T-cell (primary cell): ENCODE results near the gene ALKBH3. TPM values are rescaled to one million over a fixed set of nuclear protein-coding genes. Genes with fewer than 3 reads are reported as not detected.

ENCODE experiments used
- ATAC-seq, 4 experiments: fragments of 200-7000 bp in 3 of 4; fragments of 150-1000 bp in 1 of 4; cut with Tn5 transposase; replicated peaks in 1 of 4; 1 replicate in 3 of 4; 2 replicates in 1 of 4; pipeline ENCODE4 v1.10.0; 2021; ENCODE audit warnings: moderate library complexity in 3 of 4, mild to moderate bottlenecking in 2 of 4, moderate number of reproducible peaks in 1 of 4
- CTCF ChIA-PET, 2 donors: fragments of 300-600 bp; sonication (Branson Sonifier 250); formaldehyde crosslinking; loops; one replicate each; lab custom pipeline; 2022; ENCODE audit warnings: antibody characterized with exemption in 2 of 2; lab: Charles Lee
- POLR2A ChIA-PET, 2 donors: fragments of 300-600 bp; sonication (Branson Sonifier 250); formaldehyde crosslinking; loops; one replicate each; lab custom pipeline; 2022; ENCODE audit warnings: antibody characterized with exemption in 2 of 2; lab: Charles Lee
- DNase-seq, 35 experiments: peaks; one replicate each; pipeline versions ENCODE4 v3.0.0 to v3.0.0-alpha.2; 2013 to 2023
- H3K27ac ChIP-seq: one replicate; pipeline ENCODE4 v1.5.1; 2013; ENCODE audit warnings: low read length
- H3K27me3 ChIP-seq, 2 experiments: replicated peaks in 1 of 2; 1 replicate in 1 of 2; 2 replicates in 1 of 2; pipeline versions ENCODE4 v1.6.1 to v1.7.0; 2013; ENCODE audit warnings: low read length in 1 of 2, mixed read lengths in 1 of 2; ENCODE audit not compliant: control insufficient read depth in 2 of 2, insufficient read depth in 2 of 2; ENCODE audit errors: extremely low read depth in 1 of 2
- H3K36me3 ChIP-seq, 2 donors: 1 replicate in 1 of 2; 2 replicates in 1 of 2; pipeline versions ENCODE4 v1.6.1 to v1.7.0; 2013; ENCODE audit warnings: low read length in 1 of 2; ENCODE audit not compliant: control insufficient read depth in 2 of 2, insufficient read depth in 1 of 2; ENCODE audit errors: extremely low read depth in 1 of 2
- H3K4me1 ChIP-seq, 2 experiments: 1 replicate in 1 of 2; 2 replicates in 1 of 2; pipeline versions ENCODE4 v1.6.1 to v1.7.0; 2013; ENCODE audit warnings: low read length in 2 of 2, mixed read lengths in 1 of 2; ENCODE audit not compliant: insufficient read depth in 2 of 2, control insufficient read depth in 1 of 2; ENCODE audit errors: extremely low read depth in 1 of 2
- H3K4me3 ChIP-seq, 2 donors: 1 replicate in 1 of 2; 2 replicates in 1 of 2; pipeline versions ENCODE4 v1.5.1 to v1.7.0; 2013; ENCODE audit warnings: mild to moderate bottlenecking in 2 of 2, low read length in 1 of 2, moderate library complexity in 1 of 2; ENCODE audit not compliant: control insufficient read depth in 1 of 2; ENCODE audit errors: extremely low read depth in 1 of 2
- H3K9me3 ChIP-seq: 2 replicates; pipeline ENCODE4 v1.7.0; 2013
- H3K27ac Mint-ChIP-seq, 2 donors: one replicate each; pipeline ENCODE4 v1.8.0; 2020 to 2021; ENCODE audit warnings: mild to moderate bottlenecking in 2 of 2, mixed read lengths in 2 of 2
- H3K27me3 Mint-ChIP-seq, 2 donors: one replicate each; pipeline ENCODE4 v1.8.0; 2021 to 2022; ENCODE audit warnings: mixed read lengths in 2 of 2
- H3K36me3 Mint-ChIP-seq: one replicate; pipeline ENCODE4 v1.8.0; 2021; ENCODE audit warnings: mixed read lengths
- H3K4me1 Mint-ChIP-seq, 3 donors: one replicate each; pipeline ENCODE4 v1.8.0; 2020 to 2022; ENCODE audit warnings: mixed read lengths in 3 of 3, mild to moderate bottlenecking in 1 of 3
- H3K4me3 Mint-ChIP-seq, 3 donors: one replicate each; pipeline ENCODE4 v1.8.0; 2020 to 2022; ENCODE audit warnings: mild to moderate bottlenecking in 3 of 3, mixed read lengths in 3 of 3, moderate library complexity in 3 of 3
- H3K9me3 Mint-ChIP-seq, 3 donors: one replicate each; pipeline ENCODE4 v1.8.0; 2020 to 2022; ENCODE audit warnings: mixed read lengths in 3 of 3
- WGBS: methylation state at CpG from one replicate; pipeline ENCODE4 v1.1.5; 2013; ENCODE audit warnings: missing lambda C conversion rate; ENCODE audit not compliant: insufficient coverage; 5-methylcytosine and 5-hydroxymethylcytosine counted together
- total RNA-seq, 35 experiments: library from RNA in 6 of 35; stranded (reverse) in 6 of 35; fragments of 120-200 nt in 1 of 35; gene quantifications; one replicate each; pipeline versions ENCODE4 v1.2.1 to v1.2.4 and lab custom pipeline; 2013 to 2026

ALKBH3 gene
- total RNA-seq, 5 donors from 2014 or later (not counting 1 experiment from before 2014, with no cell fraction given), result 21.6 to 36.9 (median 34.1) TPM

DNA sequence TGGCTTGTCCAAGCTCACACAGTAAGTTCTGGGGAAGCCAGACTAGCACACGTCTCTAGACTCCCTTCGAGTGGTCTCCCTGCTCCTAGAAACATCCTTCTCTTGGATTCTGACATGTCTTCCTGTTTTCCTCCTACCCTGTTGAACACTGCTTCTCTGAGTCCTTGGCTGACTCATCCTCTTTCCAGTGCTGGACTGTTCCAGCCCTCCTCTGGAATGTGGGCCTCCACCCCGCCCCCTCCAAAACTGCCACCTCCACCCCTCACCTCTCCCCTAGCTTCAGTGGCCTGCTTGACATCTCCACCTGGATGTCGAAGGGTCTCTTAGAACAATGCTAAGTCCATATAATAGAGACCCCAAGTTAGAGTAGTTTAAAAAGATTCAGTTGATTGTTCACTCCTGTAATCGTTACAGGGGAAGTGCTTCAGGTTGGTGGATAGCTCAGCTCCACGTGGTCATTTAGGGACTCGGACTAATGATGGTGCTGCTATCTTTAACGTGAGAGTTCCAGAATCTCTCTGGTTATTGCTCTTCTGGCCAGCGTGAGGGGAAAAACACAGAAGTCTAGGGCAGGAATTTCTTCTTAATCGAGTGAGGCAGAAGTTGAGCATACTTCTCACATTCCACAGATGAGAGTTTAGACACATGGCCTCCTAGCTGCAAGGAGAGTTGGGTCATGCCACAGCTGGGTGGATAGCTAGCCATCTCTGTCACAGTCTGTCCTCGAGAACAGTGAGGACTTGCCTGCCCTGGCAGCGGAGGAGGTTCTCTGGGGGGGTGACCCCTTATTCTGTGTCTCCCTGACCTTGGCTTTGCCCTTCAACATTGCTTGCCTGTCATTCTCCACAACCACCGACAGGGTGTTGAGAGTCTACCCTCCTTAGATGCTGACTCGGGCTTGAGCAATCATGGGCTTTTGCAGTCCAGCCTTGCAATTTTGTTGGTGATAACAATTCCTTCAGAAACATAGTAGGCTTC, 57.1 kb downstream of the ALKBH3 start:
- H3K4me3 ChIP-seq, result no peak overlapping the region
- no peak overlapping the region for H3K27ac ChIP-seq
- 63% methylated on average over 6 of the region's 14 CpGs for WGBS
- Mint-ChIP-seq H3K4me1 (peaks cover 4 to 6% (median 4%) of the 10 kb centered on the region in 3 donors), H3K9me3 (no peaks in the 10 kb centered on the region), H3K4me3 (no peak overlapping the region), H3K36me3 (peaks cover 3% of the 10 kb centered on the region), H3K27me3 (peaks cover 17 to 44% of the 10 kb centered on the region in 2 donors), H3K27ac (no peak overlapping the region)
- H3K4me1 ChIP-seq, result peaks cover 0 to 4% of the 10 kb centered on the region in 2 experiments
- ATAC-seq, result no peak
- CTCF ChIA-PET, result no interaction called here
- no peaks in the 10 kb centered on the region for H3K9me3 ChIP-seq
- peaks cover 2 to 57% of the 10 kb centered on the region in 2 experiments for H3K27me3 ChIP-seq
- H3K36me3 ChIP-seq, result no peaks in the 10 kb centered on the region
- POLR2A ChIA-PET, result no interaction called here
- DNase-seq, result no peak

DNA sequence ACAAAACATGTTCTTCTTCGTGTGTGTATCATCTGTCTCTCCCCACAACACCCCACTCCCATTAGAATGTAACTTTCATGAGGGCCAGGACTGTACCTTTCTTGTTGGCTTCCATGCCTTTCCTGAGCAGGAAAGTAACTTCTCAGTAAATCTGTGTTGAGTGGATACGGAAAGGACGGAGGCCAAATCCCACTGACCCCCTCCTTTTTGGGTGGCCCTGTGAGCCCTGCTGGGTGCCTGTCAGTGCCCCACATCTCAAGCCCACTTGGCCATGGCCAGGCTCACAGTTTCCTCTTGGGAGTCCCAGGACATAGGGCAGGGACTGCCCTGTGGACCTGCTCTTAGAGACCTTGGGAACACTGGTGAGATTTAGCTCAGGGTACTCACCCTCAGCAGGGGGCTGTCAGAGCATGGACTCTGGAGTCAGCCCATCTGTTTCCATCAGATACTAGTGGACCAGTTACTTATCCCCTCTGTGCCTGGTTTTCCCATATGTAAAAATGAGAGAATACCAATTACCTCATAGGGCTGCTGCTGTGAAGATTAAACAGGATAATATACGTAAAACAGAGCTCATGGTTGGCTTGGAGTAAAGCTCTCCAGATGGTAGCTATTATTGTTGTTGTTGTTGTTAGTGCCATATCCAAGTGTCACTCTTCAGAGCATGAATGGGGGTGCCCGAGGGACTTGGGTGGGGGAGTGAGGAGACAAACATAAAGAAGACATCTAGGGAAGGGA, 60.8 kb downstream of the ALKBH3 start:
- peaks cover 29 to 64% of the 10 kb centered on the region in 2 donors for H3K27me3 Mint-ChIP-seq
- peak overlapping the region in 1 of 2 donors; percentile 42 for H3K4me3 ChIP-seq
- peaks cover 3% of the 10 kb centered on the region for H3K36me3 Mint-ChIP-seq
- ChIA-PET CTCF (interaction anchor here in 1 of 2 donors (0.8 kb wide), 1 partner anchor 296 kb away, joined by 7 read pairs; no protein-coding TSS in a partner anchor), POLR2A (no interaction called here)
- H3K27ac Mint-ChIP-seq, result no peak overlapping the region
- 20% methylated on average over 1 of the region's 5 CpGs for WGBS
- H3K4me1 Mint-ChIP-seq, result peaks cover 18 to 20% (median 20%) of the 10 kb centered on the region in 3 donors
- no peaks in the 10 kb centered on the region for H3K36me3 ChIP-seq
- DNase-seq, result no peak
- peaks cover 6 to 68% of the 10 kb centered on the region in 2 experiments for H3K27me3 ChIP-seq
- no peaks in the 10 kb centered on the region for H3K9me3 ChIP-seq
- peak overlapping the region; percentile 78 to 85 (median 81) for H3K4me3 Mint-ChIP-seq
- H3K9me3 Mint-ChIP-seq, result no peaks in the 10 kb centered on the region
- ATAC-seq, result no peak
- H3K4me1 ChIP-seq, result peaks cover 4 to 27% of the 10 kb centered on the region in 2 experiments
- no peak overlapping the region for H3K27ac ChIP-seq

GRCh38 chr11:43942662-43943371, 62.2 kb downstream of the ALKBH3 start:
- POLR2A ChIA-PET, result no interaction called here
- Histone ChIP-seq H3K4me1 (peaks cover 4 to 27% of the 10 kb centered on the region in 2 experiments), H3K9me3 (no peaks in the 10 kb centered on the region), H3K27ac (no peak overlapping the region), H3K36me3 (no peaks in the 10 kb centered on the region), H3K27me3 (peaks cover 6 to 67% of the 10 kb centered on the region in 2 experiments), H3K4me3 (peak overlapping the region in 1 of 2 donors; percentile 78)
- H3K36me3 Mint-ChIP-seq, result peaks cover 3% of the 10 kb centered on the region
- ATAC-seq (peak in 2 of 4 experiments; percentile 13), DNase-seq (no peak)
- H3K4me1 Mint-ChIP-seq, result peaks cover 18 to 20% (median 20%) of the 10 kb centered on the region in 3 donors
- peaks cover 37 to 70% of the 10 kb centered on the region in 2 donors for H3K27me3 Mint-ChIP-seq
- CTCF ChIA-PET, result no interaction called here
- WGBS, result under 1% methylated on average over 79 of the region's 94 CpGs
- peak overlapping the region; percentile 46 to 81 (median 59) for H3K4me3 Mint-ChIP-seq
- H3K27ac Mint-ChIP-seq, result no peak overlapping the region
- no peaks in the 10 kb centered on the region for H3K9me3 Mint-ChIP-seq

DNA sequence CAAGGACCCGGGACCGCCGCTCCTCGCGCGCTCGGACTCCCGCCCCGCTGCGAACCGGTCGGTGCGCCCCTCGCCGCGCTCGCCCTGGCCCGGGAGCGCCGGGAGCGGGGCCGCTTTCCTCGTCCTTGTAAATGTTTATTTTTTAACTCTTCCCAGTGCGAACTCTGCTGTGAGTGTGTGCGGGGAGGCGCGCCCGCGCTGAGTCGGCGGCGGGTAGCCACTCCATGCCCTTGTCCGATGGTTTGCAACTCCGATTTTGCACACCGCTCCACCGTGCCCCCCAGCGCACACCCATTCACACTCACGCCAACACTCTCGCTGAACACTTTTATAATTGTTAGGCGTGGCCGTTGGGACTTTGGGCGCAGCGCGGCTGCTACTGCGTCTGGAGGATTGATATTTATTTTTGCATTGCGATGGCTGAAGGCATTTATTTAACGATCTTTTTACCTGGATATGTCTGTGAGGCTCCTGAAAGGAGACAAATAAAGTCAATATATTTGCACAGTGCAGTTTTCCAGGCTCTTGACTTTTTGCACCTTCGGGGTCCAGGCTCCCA, 62.8 kb downstream of the ALKBH3 start:
- H3K27me3 ChIP-seq, result peaks cover 6 to 69% of the 10 kb centered on the region in 2 experiments
- CTCF ChIA-PET, result no interaction called here
- Mint-ChIP-seq H3K36me3 (peaks cover 3% of the 10 kb centered on the region), H3K27me3 (peaks cover 37 to 66% of the 10 kb centered on the region in 2 donors), H3K9me3 (no peaks in the 10 kb centered on the region), H3K4me3 (peak overlapping the region; percentile 81 to 84 (median 82)), H3K27ac (peak overlapping the region in 1 of 2 donors; percentile 20), H3K4me1 (peaks cover 18 to 20% (median 20%) of the 10 kb centered on the region in 3 donors)
- H3K27ac ChIP-seq, result no peak overlapping the region
- H3K4me1 ChIP-seq, result peaks cover 4 to 27% of the 10 kb centered on the region in 2 experiments
- H3K36me3 ChIP-seq, result no peaks in the 10 kb centered on the region
- POLR2A ChIA-PET, result no interaction called here
- peak overlapping the region in 1 of 2 donors; percentile 78 for H3K4me3 ChIP-seq
- no peaks in the 10 kb centered on the region for H3K9me3 ChIP-seq
- ATAC-seq (no peak), DNase-seq (no peak)
- 1% methylated on average over 41 of the region's 48 CpGs for WGBS

- peaks cover 3% of the 10 kb centered on the region for H3K36me3 Mint-ChIP-seq
- no peak overlapping the region for H3K27ac ChIP-seq
- peaks cover 6 to 76% of the 10 kb centered on the region in 2 experiments for H3K27me3 ChIP-seq
- CTCF ChIA-PET, result no interaction called here
- peaks cover 4 to 27% of the 10 kb centered on the region in 2 experiments for H3K4me1 ChIP-seq
- 4% methylated on average over 40 of the region's 54 CpGs for WGBS
- H3K27me3 Mint-ChIP-seq, result peaks cover 43 to 71% of the 10 kb centered on the region in 2 donors
- DNase-seq (no peak), ATAC-seq (no peak)
- H3K4me1 Mint-ChIP-seq, result peaks cover 18 to 20% (median 20%) of the 10 kb centered on the region in 3 donors
- POLR2A ChIA-PET, result no interaction called here
- peak overlapping the region in 1 of 2 donors; percentile 6 for H3K4me3 ChIP-seq
- H3K27ac Mint-ChIP-seq, result no peak overlapping the region
- H3K4me3 Mint-ChIP-seq, result peak overlapping the region; percentile 81 to 84 (median 82)
- H3K9me3 ChIP-seq, result no peaks in the 10 kb centered on the region
- no peaks in the 10 kb centered on the region for H3K9me3 Mint-ChIP-seq
- H3K36me3 ChIP-seq, result no peaks in the 10 kb centered on the region
Measured at GRCh38 chr11:43943931-43944751, 63.5 kb downstream of the ALKBH3 start.
